ENCODE results near the gene RTL9. TPM values are rescaled to one million over a fixed set of nuclear protein-coding genes. Genes with fewer than 3 reads are reported as not detected.

The RTL9 gene
- total RNA-seq: not detected in 2 replicates

DNA sequence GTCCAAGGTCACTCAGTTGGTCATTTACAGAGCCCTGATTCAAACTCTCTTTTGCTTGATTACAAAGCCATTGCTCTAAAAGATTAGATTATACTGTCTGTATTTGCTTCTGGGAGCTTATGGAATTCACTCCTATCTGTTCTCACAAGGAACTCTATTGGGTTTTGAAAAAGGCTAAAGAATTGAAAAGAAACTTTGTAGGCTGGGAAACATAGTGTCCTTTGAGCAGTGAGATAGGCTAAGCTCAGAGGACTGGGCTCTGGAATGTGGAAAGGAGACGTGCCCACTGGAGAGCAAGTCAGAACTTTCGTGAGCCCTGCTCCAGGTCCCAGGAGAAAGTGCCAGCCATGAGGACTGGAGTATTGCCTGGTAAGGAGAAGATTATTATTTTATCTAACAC lies at the start of gene RTL9:
TSS of gene RTL9 (plus strand) at position 301 of the 400 bp plus-strand sequence. CDS start 91,770 bp downstream, outside the sequence.
- TF ChIP-seq, protein P1, sequence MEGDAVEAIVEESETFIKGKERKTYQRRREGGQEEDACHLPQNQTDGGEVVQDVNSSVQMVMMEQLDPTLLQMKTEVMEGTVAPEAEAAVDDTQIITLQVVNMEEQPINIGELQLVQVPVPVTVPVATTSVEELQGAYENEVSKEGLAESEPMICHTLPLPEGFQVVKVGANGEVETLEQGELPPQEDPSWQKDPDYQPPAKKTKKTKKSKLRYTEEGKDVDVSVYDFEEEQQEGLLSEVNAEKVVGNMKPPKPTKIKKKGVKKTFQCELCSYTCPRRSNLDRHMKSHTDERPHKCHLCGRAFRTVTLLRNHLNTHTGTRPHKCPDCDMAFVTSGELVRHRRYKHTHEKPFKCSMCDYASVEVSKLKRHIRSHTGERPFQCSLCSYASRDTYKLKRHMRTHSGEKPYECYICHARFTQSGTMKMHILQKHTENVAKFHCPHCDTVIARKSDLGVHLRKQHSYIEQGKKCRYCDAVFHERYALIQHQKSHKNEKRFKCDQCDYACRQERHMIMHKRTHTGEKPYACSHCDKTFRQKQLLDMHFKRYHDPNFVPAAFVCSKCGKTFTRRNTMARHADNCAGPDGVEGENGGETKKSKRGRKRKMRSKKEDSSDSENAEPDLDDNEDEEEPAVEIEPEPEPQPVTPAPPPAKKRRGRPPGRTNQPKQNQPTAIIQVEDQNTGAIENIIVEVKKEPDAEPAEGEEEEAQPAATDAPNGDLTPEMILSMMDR (conservative IDR thresholded peaks at IDR 0.05; ENCODE audit: low read depth, low read length): no peak
- no peak for DNase-seq (ENCODE audit: low read depth)
- no peak within 1 kb of the TSS for H3K4me3 ChIP-seq (ENCODE audit: low read depth, low read length)

DNA sequence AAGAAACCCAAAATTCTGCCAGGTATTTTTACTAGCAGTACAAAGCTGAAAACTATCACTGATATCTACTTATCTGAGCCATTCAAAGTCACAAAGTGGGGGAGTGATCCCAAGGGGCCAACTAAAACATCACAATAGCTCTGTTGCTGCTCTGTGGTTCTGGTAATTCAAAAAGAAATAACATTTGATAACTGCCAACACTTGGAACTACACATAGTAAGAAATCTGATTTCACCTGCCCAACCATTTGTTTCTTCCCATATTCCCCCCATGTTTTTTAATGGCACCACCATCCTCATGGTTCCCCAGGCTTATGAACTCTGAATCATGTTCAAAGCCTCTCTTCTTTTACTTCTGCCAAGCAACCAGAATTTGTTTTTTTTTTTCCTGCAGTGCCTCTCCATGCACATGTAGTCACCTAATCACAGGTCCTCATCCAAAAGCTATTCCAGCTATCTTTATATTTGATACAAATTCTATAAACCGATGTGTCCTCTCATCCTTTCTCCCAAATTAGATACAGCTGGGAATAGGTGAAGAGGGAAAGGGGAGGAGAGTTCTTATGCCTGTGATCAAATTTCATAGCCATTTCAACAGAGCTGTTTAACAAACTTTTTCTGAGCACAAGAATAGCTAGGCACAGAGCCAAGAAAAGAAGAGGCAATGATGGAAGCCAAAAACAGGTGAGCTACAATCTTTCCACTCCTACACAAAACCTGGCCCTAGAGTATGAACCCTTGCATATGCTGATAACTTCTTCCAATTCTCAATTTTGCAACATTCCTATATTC lies 48.5 kb upstream of the RTL9 start:
- no peak for DNase-seq (ENCODE audit: low read depth)
- H3K4me3 ChIP-seq (ENCODE audit: low read depth, low read length): no peak overlapping the region
- TF ChIP-seq, protein P1 (conservative IDR thresholded peaks at IDR 0.05; ENCODE audit: low read depth, low read length): no peak

DNA sequence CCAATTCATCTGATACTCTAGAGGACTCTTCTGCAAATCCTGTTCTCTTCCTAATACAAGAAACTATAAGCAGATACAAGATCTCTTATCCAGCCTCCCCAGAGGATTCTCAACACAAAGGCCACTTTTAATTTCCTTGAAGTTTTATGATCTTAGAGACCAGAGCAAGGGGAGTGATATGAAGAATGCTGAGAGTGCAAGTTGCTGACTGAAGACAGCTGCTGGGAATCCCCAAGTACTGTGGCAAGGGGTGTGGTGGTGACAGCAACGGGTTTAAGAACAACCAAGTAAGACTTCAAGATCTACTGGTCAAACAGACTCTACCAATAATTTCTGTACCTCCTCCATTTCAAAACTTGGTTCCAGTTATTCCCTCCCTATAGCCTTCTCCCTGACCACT lies 47.8 kb upstream of the RTL9 start:
- DNase-seq (ENCODE audit: low read depth): no peak
- TF ChIP-seq, protein P1 (conservative IDR thresholded peaks at IDR 0.05; ENCODE audit: low read depth, low read length): no peak
- no peak overlapping the region for H3K4me3 ChIP-seq (ENCODE audit: low read depth, low read length)

DNA sequence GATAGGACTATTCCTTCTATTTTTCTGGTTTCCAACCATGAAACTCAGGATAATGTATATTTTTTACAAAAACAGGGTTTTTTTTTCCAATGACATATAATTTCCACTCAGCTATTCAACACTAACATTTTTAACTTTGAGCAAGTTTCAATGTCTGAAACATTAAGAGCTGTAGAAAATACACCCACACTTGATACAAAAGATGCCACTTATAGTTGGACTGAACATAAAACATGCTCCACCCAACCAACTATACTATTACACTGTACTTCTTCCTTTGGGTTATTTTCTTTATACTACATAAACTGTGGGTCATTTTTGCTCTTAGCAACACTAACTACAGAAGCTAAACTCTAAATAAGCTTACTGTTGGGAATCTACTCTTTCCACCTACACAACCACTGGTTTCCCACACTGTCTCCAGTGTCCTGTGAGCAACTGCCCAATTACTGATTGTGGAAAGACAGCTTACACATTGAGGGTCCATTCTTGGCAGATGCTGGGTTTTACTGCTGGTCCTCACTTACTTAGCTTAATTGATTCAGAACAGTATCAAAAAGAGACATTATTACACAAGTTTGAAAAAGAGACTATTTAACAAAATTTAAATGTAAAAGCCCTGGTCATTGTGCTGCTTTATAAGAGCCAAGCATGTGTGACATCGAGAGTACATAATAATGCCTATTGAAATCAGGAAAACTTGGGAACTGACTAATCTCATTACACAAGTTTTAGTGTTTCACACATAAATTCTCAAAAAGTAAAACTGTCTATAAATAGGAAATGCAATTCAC lies 47.0 kb upstream of the RTL9 start:
- DNase-seq (ENCODE audit: low read depth): no peak
- TF ChIP-seq, protein P1 (conservative IDR thresholded peaks at IDR 0.05; ENCODE audit: low read depth, low read length): no peak
- H3K4me3 ChIP-seq (ENCODE audit: low read depth, low read length): no peak overlapping the region

DNA sequence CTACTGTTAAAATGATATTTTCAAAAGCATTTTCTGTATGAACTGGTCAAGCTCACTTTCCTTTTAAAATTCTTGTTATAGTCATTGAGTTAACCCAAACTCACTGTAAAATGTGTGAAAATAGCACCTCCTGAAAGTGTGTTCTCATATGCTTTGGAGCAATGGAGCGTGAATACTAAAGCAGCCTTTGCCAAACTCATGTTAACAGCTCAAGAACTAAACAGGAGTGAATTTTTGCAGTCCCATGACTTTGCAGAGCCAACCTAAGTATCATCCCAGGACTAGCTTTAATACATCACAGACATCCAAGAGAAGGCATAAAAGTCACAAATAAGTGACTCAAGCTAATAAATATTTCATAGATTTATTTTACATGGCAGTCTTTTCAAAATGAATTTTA lies 43.1 kb upstream of the RTL9 start:
- H3K4me3 ChIP-seq (ENCODE audit: low read depth, low read length): peak overlapping the region; percentile 77
- TF ChIP-seq, protein P1 (conservative IDR thresholded peaks at IDR 0.05; ENCODE audit: low read depth, low read length): no peak
- no peak for DNase-seq (ENCODE audit: low read depth)

DNA sequence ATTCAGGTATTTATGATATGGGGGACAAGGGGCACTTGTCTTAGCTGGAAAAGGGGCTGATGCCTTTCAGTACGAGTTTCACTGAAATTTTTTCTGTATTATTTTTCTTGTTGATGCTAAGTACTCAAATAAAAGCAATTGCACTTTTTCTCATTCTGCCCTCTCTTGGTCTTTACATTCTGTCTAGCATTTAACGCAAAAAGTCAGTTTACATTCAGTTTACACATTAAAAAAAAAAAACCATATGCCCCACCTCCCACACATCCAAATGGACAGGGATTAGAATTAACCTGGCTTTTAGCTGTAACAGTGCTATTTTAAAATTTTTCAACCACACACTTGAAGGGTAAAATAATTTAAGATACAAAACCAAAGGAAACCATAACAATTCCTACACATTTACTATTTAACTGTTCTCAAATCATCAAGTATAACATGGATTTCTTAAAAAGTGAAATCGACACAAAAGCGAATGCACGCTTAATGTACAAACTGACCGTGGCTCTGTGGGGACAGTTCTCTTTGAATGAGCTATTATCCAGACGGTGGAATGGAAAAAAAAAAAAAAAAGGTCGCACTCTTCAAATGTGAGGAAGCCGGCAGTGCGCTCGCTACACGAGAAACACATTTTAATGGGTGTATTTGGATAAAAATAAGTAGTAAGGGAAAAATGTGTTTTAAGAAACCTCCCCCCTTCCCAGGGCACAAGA lies 42.1 kb upstream of the RTL9 start:
- H3K4me3 ChIP-seq (ENCODE audit: low read depth, low read length): peak overlapping the region; percentile 77
- DNase-seq (ENCODE audit: low read depth): no peak
- TF ChIP-seq, protein P1 (conservative IDR thresholded peaks at IDR 0.05; ENCODE audit: low read depth, low read length): no peak
